Measurements from ENCODE around the gene LDAH. TPM values are rescaled to one million over a fixed set of nuclear protein-coding genes. Genes with fewer than 3 reads are reported as not detected.

The LDAH gene
- total RNA-seq, 2 donors from 2014 or later, result 31.0 to 37.1 TPM

DNA sequence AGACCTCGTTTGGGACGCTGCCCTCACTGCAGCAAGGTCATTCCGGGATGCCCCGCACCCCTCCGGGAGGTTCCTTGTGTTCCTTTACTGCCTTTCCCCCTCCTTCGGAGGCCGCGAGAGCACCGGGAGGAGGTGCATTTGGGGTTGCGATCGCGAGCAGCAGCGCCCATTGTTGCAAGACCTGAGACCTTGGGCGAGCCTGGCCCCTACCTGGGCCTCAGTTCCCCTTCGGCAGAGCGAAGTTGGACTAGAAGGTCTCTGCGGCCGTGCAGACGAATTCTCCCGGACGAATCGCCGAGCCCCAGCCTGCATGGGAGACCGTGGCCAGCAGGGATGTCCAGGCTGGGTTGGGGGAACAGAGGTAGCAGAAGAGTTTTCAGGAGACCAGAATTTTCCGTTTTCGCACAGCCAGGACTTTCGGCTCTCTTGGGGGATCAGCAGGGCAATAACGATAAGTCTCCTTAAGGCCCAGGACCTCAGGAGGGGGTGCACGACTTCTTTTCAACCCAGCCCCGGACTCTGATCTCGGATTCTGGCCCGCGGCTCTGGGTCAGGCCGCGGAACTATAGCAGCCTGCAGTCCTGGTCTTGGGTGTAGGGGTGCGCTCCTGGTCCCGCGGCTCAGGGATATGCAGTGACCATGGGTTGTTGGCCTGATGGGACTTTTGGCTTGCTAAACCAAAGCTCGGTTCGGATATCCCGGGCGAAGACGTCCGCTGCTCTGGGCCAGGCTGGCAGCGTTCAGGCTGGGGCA lies 153.2 kb downstream of the LDAH start:
- Mint-ChIP-seq H3K27me3 (peaks cover 19 to 38% of the 10 kb centered on the region in 2 donors), H3K9me3 (no peaks in the 10 kb centered on the region), H3K36me3 (no peaks in the 10 kb centered on the region), H3K27ac (no peak overlapping the region), H3K4me3 (no peak overlapping the region), H3K4me1 (ENCODE audit: low read depth in 2 of 2) (peaks cover 0 to 3% of the 10 kb centered on the region in 2 donors)
- ATAC-seq (no peak), DNase-seq (ENCODE audit: low spot score) (no peak)

DNA sequence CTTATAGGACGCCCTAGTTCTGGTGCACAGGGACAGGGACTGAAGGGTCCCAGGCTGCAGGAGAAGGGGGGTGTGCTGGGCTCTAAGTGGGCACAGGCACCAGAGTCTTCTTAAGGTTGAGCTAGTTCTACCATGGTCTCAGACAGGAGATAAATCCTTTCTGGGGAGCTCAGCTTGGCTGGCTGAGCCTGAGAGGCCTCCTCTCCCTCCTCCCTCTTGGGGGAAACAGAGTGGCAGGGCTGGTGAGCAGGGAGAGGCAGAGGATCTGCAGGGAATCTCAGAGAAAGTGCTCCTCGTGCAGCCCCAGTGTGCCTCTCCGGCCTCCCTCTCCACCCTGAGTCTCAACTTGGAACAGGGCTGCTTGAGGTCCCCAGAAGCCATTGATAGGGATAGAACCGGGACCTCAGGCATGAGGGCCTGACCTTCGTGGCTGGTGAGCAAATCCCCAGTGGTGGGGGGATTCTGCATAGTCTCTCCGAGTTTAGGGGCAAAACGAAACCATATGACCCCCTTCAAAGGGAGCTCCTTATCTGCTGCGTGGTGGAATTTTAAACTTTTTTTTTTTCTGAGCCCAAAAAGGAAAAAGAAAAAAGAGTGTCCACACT lies 153.9 kb downstream of the LDAH start:
- no peak for ATAC-seq
- no peaks in the 10 kb centered on the region for H3K9me3 Mint-ChIP-seq
- peaks cover 0 to 3% of the 10 kb centered on the region in 2 donors for H3K4me1 Mint-ChIP-seq (ENCODE audit: low read depth in 2 of 2)
- no peak overlapping the region for H3K4me3 Mint-ChIP-seq
- no peak overlapping the region for H3K27ac Mint-ChIP-seq
- no peaks in the 10 kb centered on the region for H3K36me3 Mint-ChIP-seq
- DNase-seq (ENCODE audit: low spot score), result no peak
- H3K27me3 Mint-ChIP-seq, result peaks cover 27 to 45% of the 10 kb centered on the region in 2 donors

DNA sequence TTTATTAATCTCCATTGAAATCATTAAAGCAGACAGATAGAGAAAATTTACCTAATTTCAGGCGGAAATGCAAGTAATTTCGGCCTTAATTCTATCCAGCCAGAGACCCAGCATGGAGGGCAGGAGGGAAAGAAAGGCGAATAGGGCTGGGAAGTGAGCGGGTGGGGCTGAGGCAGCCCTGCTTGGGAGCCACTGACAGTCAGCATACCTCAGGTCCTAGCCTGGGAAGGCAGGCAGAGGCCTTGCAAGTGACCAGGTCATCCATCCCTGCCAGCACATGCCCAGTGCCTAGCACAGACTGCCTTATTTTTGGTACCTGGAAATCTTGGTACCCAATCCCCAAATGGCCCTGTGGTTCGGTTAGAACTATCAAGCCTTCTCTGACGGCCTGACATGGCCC lies 154.4 kb downstream of the LDAH start:
- Mint-ChIP-seq H3K9me3 (no peaks in the 10 kb centered on the region), H3K4me3 (no peak overlapping the region), H3K27ac (no peak overlapping the region), H3K4me1 (ENCODE audit: low read depth in 2 of 2) (peaks cover 0 to 3% of the 10 kb centered on the region in 2 donors), H3K36me3 (no peaks in the 10 kb centered on the region), H3K27me3 (peaks cover 32 to 45% of the 10 kb centered on the region in 2 donors)
- ATAC-seq (no peak), DNase-seq (ENCODE audit: low spot score) (no peak)

DNA sequence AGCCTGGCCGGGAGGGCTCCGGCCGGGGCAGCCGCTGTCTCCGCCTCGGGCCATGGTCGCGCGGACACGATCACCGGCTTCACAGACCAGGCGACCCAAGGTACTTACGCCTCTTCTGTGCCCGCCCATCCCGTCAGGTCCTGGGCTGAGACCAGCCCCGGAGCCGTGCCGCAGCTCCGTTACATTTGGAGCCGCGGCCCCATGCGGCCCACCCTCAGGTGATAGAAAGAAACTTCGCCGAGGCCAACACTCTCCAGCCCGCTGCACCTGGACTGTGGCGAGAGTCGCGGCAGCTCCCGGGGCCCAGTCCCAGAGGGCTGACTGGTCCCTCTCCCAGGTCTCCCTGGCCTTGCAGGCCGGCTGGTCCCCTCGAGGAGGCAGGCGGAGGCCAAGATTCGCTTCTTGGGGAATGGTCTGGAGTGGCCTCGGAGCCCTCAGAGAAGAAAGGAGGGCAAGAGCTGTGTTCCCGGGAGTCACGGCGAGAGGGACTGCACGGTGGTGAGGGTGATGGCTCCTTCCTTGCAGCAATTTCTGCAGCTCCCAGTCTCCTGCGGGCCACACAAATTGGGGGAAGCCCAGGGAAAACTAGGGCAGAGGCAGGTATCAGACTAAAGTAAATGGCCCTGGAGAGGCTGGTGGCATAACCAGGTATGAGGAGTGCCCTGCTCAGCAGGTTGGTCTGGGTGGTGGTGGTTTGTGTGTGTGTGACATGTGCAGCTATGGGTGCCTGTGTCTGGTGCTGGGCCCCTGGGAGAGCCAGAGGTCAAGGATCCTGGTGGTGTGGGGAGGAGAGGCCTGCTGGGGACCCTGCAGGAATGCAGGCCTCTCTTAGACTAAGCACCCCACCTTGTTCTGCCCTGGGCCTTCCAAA lies 155.1 kb downstream of the LDAH start:
- no peak for DNase-seq (ENCODE audit: low spot score)
- no peak overlapping the region for H3K27ac Mint-ChIP-seq
- H3K27me3 Mint-ChIP-seq, result peaks cover 32 to 38% of the 10 kb centered on the region in 2 donors
- no peaks in the 10 kb centered on the region for H3K36me3 Mint-ChIP-seq
- H3K4me3 Mint-ChIP-seq, result peak overlapping the region; percentile 35
- H3K4me1 Mint-ChIP-seq (ENCODE audit: low read depth in 2 of 2), result peaks cover 0 to 3% of the 10 kb centered on the region in 2 donors
- no peaks in the 10 kb centered on the region for H3K9me3 Mint-ChIP-seq
- no peak for ATAC-seq

DNA sequence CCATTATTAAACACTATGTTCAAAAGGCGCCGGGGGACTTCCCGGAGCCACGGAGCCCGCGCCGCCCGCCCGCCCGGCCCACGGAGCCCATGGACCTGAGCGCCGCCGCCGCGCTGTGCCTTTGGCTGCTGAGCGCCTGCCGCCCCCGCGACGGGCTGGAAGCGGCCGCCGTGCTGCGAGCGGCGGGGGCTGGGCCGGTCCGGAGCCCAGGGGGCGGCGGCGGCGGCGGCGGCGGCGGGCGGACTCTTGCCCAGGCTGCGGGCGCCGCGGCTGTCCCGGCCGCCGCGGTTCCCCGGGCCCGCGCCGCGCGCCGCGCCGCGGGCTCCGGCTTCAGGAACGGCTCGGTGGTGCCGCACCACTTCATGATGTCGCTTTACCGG lies 155.8 kb downstream of the LDAH start:
- Mint-ChIP-seq H3K27ac (no peak overlapping the region), H3K9me3 (no peaks in the 10 kb centered on the region), H3K4me1 (ENCODE audit: low read depth in 2 of 2) (peaks cover 0 to 3% of the 10 kb centered on the region in 2 donors), H3K4me3 (no peak overlapping the region), H3K36me3 (no peaks in the 10 kb centered on the region), H3K27me3 (peaks cover 31 to 32% of the 10 kb centered on the region in 2 donors)
- DNase-seq (ENCODE audit: low spot score), result no peak
- ATAC-seq, result peak; percentile 36 to 54

DNA sequence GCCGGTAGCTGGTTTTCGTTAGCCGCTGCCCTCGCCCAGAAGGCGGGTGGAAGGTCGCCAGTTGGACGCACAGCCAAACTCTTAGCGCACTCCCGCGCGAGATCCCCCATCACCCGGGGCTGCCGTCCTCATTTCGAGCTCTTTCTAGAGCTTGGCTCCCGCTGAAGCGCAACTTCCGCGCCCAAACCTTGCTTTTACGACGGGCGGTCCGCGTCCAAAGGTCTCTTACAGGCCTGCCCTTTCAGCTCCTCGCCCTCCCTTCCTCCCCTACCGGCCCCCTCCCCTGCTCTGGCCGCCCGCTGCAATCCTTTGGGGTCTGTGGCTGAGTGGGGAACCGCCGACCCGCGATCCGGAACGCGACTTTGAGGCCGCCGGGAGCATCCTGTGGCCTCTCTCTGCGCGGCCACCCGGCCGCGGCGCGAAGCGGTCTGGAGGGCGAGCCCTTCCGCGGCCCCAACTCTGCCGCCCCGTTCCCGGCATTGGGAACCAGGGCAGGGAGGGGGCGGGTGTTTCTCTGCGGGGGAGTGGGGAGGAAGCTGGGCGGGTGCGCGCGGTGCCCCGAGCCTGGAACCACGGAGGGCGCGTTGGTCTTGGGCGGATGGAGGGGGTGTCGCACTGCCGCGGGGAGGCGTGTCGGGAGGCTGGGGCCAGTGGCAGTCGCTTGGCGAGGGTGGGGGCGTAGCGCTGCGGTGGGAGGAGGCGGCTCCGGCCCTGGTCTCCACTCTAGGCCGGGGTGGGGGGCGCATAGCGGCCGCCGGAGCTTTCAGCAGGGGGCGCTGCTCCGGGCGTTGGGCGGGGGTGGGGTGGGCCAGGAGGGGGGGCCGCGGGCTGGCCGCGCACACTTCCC lies 156.4 kb downstream of the LDAH start, which contains the start of gene GDF7:
Gene GDF7, plus strand, starts transcription at position 841 of the 847 bp plus-strand sequence. CDS start 96 bp downstream, outside the sequence.
- H3K4me1 Mint-ChIP-seq (ENCODE audit: low read depth in 2 of 2), result peaks cover 0 to 3% of the 10 kb centered on the region in 2 donors
- H3K27me3 Mint-ChIP-seq, result peaks cover 28 to 30% of the 10 kb centered on the region in 2 donors
- H3K36me3 Mint-ChIP-seq, result no peaks in the 10 kb centered on the region
- no peak within 1 kb of the TSS for H3K27ac Mint-ChIP-seq
- H3K4me3 Mint-ChIP-seq, result peak within 1 kb of the TSS; percentile 78
- ATAC-seq (peak; percentile 13 to 71), DNase-seq (ENCODE audit: low spot score) (no peak)
- H3K9me3 Mint-ChIP-seq, result no peaks in the 10 kb centered on the region

DNA sequence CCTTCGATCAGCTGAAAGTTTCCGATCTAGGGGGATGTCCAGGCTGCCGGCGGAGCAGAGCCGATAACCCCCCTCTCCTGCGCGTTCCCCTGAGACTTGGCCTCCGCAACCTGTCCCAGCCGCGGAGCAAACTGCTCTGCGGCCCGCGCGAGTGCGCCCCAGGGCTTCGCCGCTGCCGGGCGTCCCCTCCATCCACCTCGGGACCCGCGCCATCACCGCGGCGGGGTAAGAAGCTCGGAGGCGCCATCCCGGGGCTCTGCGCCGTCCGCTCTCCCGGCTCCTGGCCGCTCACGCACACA lies 156.9 kb downstream of the LDAH start:
- DNase-seq (ENCODE audit: low spot score), result no peak
- ATAC-seq, result no peak

DNA sequence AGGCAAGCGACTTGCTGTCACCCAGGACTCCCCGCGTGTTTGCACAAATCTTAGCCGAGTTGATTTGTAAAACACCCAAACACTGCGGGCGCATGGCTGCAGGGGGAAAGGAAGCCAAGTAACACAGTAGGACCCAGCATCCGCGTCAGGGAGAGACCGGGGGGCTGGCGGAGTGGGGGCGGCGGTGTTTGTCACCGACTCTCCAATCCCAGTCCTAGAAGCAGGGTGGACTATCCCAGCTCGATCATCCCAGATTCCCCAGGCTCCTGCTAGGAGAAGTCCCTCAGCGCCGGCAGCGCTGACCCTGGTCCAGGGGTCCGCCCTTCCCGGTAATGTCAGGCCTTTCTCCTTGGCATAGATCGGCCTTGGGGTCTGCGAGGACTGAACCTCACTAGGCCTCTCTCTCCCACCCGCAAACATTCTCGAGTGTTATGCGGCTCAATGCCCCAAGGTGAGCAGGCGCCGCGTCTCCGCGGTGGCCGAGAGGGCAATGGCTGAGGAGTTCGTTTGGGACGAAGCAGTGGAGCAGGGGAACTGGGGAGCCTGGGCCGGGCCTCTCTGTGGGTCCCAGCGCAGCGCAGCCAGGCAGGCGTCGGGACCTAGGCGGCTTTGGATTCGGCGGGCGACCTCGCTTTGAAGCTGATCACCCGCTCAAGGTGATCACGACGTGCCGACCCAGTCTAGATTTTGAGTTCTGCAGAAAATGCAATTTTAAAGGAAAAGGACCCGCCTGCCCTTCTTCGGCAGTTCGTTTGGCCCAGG lies 157.5 kb downstream of the LDAH start:
- Mint-ChIP-seq H3K27ac (no peak overlapping the region), H3K4me1 (ENCODE audit: low read depth in 2 of 2) (peaks cover 0 to 3% of the 10 kb centered on the region in 2 donors), H3K9me3 (no peaks in the 10 kb centered on the region), H3K36me3 (no peaks in the 10 kb centered on the region), H3K27me3 (peaks cover 28 to 30% of the 10 kb centered on the region in 2 donors), H3K4me3 (peak overlapping the region; percentile 42)
- DNase-seq (ENCODE audit: low spot score), result peak; percentile 55
- no peak for ATAC-seq

More for the DNA sequence above, 156.9 kb downstream of the LDAH start:
- Mint-ChIP-seq H3K36me3 (no peaks in the 10 kb centered on the region), H3K4me1 (ENCODE audit: low read depth in 2 of 2) (peaks cover 0 to 3% of the 10 kb centered on the region in 2 donors), H3K9me3 (no peaks in the 10 kb centered on the region), H3K4me3 (peak overlapping the region; percentile 78), H3K27ac (no peak overlapping the region), H3K27me3 (peaks cover 28 to 30% of the 10 kb centered on the region in 2 donors)

DNA sequence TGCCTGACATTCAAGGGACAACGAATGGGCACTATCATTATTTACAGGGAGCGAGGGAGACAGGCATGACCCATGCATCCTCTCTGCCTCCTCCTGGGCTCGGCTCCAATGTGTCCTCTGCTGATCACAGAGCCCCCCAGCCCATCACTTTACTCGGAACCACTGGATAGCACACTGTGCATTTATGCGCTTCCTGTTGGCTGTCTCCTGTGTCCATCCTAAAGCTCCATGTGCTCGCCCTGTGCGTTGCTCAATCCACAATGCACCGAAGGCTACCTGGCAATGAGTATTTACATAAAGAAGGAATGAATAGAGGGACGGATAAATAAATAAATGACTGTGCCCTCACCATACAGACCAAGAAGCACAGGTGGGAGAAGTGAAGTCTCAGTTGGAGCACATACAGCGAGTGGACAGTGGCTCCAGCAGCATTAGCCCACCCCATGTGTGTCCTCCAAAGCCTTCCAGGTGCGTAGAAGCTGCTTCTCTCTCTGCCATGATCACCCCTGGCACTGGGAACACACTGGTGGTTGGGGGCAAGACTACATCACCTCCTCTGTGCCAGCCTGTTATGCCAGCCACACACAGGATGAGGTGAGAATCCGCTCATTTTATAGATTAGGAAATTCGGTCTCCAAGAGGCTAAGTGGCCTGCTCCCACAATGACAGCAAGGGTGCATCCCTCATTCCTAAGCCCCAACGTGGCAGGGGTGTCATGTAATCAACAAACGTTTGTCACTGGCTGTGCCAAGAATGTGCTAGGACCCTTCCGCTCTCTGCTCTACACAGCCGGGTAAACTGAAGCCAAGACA lies 158.3 kb downstream of the LDAH start:
- ATAC-seq, result no peak
- peak overlapping the region; percentile 42 for H3K4me3 Mint-ChIP-seq

DNA sequence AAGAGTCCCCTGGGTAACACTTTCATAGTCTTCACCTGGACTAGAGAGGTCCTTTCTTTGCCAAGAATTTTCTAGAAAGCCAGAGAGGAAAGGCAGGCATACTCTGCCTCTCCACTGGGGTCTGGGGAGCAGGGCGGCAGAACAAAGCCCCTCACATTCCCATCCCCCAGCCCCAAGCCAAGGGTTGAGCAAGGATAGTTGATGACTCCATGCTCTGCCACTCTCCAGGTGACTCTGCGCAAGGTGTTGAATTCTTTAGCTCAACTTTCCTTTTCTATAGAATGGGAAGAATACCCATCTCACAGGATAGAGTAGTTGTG lies 158.9 kb downstream of the LDAH start:
- ATAC-seq (no peak), DNase-seq (ENCODE audit: low spot score) (no peak)
- H3K36me3 Mint-ChIP-seq, result no peaks in the 10 kb centered on the region
- H3K9me3 Mint-ChIP-seq, result no peaks in the 10 kb centered on the region
- no peak overlapping the region for H3K4me3 Mint-ChIP-seq
- peaks cover 0 to 3% of the 10 kb centered on the region in 2 donors for H3K4me1 Mint-ChIP-seq (ENCODE audit: low read depth in 2 of 2)
- no peak overlapping the region for H3K27ac Mint-ChIP-seq
- H3K27me3 Mint-ChIP-seq, result peaks cover 30 to 35% of the 10 kb centered on the region in 2 donors

More for the DNA sequence above, 158.3 kb downstream of the LDAH start:
- Mint-ChIP-seq H3K4me1 (ENCODE audit: low read depth in 2 of 2) (peaks cover 0 to 3% of the 10 kb centered on the region in 2 donors), H3K27ac (no peak overlapping the region), H3K36me3 (no peaks in the 10 kb centered on the region), H3K9me3 (no peaks in the 10 kb centered on the region), H3K27me3 (peaks cover 29 to 30% of the 10 kb centered on the region in 2 donors)
- DNase-seq (ENCODE audit: low spot score), result no peak

DNA sequence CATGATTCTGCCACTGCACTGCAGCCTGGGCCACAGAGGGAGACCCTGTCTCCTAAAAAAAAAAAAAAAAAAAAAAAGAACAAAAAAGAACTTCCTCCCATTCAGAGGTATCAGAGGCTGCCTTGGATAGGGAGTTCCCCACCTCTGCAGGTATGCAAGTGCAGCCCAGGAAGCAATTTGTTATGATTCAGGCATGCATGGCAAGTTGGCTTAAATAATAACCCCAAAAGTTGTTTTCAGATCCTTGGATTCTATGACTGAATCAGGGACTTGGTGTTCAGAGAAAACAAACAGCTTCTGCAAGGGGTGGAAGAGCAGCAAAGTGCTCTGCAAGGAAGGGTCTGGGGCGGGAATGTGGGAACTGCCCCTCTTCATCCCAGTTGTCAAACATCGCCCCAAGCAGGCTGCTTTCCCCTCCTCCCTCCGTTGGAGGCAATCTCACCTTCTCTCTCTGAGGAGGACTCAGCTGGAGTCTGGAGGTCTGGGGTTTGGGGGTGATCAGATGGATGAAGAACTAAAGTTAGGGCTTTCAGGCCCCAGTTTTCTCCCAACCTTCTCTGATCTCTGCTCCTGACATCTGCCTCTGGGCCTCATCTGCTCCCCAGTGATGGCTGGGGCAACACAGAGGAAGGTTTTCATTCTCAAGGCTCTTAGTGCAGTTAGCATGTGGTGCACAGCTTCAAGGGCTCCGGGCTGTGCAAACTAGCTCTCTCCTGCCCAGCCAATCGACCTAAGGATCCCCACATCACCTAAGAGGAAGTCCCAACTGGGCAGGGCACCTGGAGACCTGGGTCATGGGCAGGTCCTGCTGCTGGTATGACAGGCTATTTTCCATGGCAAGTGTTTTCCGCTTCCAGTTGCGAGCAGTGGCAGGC lies 159.5 kb downstream of the LDAH start:
- Mint-ChIP-seq H3K9me3 (no peaks in the 10 kb centered on the region), H3K27ac (no peak overlapping the region), H3K4me1 (ENCODE audit: low read depth in 2 of 2) (peaks cover 0 to 3% of the 10 kb centered on the region in 2 donors), H3K36me3 (no peaks in the 10 kb centered on the region), H3K4me3 (no peak overlapping the region), H3K27me3 (peaks cover 30 to 38% of the 10 kb centered on the region in 2 donors)
- ATAC-seq, result no peak
- no peak for DNase-seq (ENCODE audit: low spot score)

All from natural killer cell treated with Interleukin-12 subunit alpha and Interleukin-12 subunit beta and Interleukin-15 and Interleukin-18, amount 100 ng/mL, for 72 hours (primary cell).